Small intestine (tissue), 7 donors: Measurements from ENCODE around the gene TEC. TPM values are rescaled to one million over a fixed set of nuclear protein-coding genes. Genes with fewer than 3 reads are reported as not detected.

Experiments used
- DNase-seq, 2 donors: peaks; one replicate each; pipeline versions ENCODE4 v3.0.0 to v3.0.0-alpha.2; 2013
- FAIRE-seq: peaks from 2 replicates; lab custom pipeline; 2012; peaks lifted over from hg19 to GRCh38; lab: Jason Lieb, UNC
- H3K27ac ChIP-seq, 3 donors: one replicate each; pipeline ENCODE4 v1.5.1; 2013; ENCODE audit warnings: low read length in 2 of 3, mild to moderate bottlenecking in 2 of 3, control low read depth in 1 of 3, inconsistent platforms in 1 of 3, low read depth in 1 of 3, moderate library complexity in 1 of 3
- H3K27me3 ChIP-seq, 3 donors: one replicate each; pipeline ENCODE4 v1.6.1; 2013; ENCODE audit warnings: low read length in 3 of 3, inconsistent platforms in 1 of 3; ENCODE audit not compliant: control insufficient read depth in 3 of 3, insufficient read depth in 3 of 3
- H3K36me3 ChIP-seq, 3 donors: one replicate each; pipeline ENCODE4 v1.6.1; 2013; ENCODE audit warnings: low read length in 3 of 3, inconsistent platforms in 1 of 3, low read depth in 1 of 3, mild to moderate bottlenecking in 1 of 3, moderate library complexity in 1 of 3; ENCODE audit not compliant: control insufficient read depth in 3 of 3, insufficient read depth in 2 of 3
- H3K4me1 ChIP-seq, 3 donors: one replicate each; pipeline ENCODE4 v1.6.1; 2013; ENCODE audit warnings: low read length in 2 of 3, inconsistent platforms in 1 of 3, low read depth in 1 of 3, mild to moderate bottlenecking in 1 of 3, moderate library complexity in 1 of 3; ENCODE audit not compliant: control insufficient read depth in 3 of 3, insufficient read depth in 2 of 3
- H3K4me3 ChIP-seq, 3 donors: one replicate each; pipeline ENCODE4 v1.5.1; 2013; ENCODE audit warnings: low read length in 3 of 3, control low read depth in 1 of 3, inconsistent platforms in 1 of 3, low read depth in 1 of 3, mild to moderate bottlenecking in 1 of 3, moderate library complexity in 1 of 3
- H3K9me3 ChIP-seq, 2 donors: one replicate each; pipeline ENCODE4 v1.6.1; 2013; ENCODE audit warnings: low read depth in 1 of 2, low read length in 1 of 2; ENCODE audit not compliant: control insufficient read depth in 2 of 2, insufficient read depth in 1 of 2
- WGBS, 3 donors: extraction: QIAGEN DNeasy Blood & Tissue Kit; methylation state at CpG; one replicate each; pipeline ENCODE4 v1.1.7; 2013; 5-methylcytosine and 5-hydroxymethylcytosine counted together
- polyA plus RNA-seq, 4 donors: library from polyadenylated mRNA; stranded (reverse) in 3 of 4; unstranded in 1 of 4; fragments of 200-250 nt in 3 of 4; fragments of 120-200 nt in 1 of 4; gene quantifications; one replicate each; pipeline versions ENCODE4 v1.2.1 to v1.2.3, GENCODE V29; 2013
- donor health status: healthy with polysubstance abuse.
- donor health status: control.
- donor health status: control.
- donor health status: Bipolar disorder and iron deficiency.
- donor health status: healthy.

The TEC gene
- polyA plus RNA-seq, 4 donors = 1.3 to 4.5 (median 3.3) TPM

DNA sequence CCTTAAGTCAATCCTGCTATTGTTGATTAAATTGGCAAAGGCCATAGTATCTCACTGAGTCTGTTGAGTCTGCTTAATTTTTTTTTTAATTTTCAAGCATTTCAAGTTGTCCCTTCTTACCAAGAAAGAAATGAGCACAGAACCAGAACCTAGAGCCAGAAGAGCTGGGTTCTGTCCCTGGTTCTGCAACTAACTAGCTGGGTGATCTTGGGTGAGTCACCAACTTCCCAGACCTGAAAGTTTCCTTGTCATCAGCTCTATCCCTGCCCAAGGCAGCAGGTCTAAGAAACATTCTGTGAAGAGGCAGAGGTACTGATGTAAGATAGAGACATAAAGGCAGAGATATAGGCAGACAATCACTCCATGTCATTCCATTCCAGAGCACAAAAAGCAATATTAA lies 17.3 kb downstream of the TEC start:
- H3K4me3 ChIP-seq = no peak overlapping the region
- peaks cover 0 to 5% (median 1%) of the 10 kb centered on the region in 3 donors for H3K4me1 ChIP-seq
- H3K27ac ChIP-seq = no peak overlapping the region
- H3K36me3 ChIP-seq = no peaks in the 10 kb centered on the region
- DNase-seq = no peak
- no peaks in the 10 kb centered on the region for H3K27me3 ChIP-seq
- no peaks in the 10 kb centered on the region for H3K9me3 ChIP-seq
- no peak for FAIRE-seq

DNA sequence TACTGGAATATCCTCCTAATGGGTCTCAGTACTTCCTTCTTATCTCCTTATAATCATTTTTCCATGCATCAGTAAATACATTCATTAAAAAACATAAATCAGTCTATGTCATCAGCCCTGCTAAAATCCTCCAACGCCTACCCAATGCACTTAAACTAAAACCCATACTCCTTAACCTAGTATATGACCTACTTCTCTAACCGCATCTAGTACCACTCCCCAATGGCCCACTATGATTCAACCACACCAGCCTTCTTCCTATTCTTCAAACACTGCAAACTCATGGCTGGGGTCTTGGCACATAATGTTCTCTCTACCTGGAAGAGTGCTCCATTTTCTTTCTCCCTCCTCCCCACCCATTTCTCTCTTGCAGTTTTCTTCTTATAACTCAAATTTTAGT lies 18.7 kb downstream of the TEC start:
- DNase-seq = no peak
- Histone ChIP-seq H3K27ac (no peak overlapping the region), H3K9me3 (no peaks in the 10 kb centered on the region), H3K36me3 (no peaks in the 10 kb centered on the region), H3K27me3 (no peaks in the 10 kb centered on the region), H3K4me1 (peaks cover 0 to 5% (median under 1%) of the 10 kb centered on the region in 3 donors), H3K4me3 (no peak overlapping the region)
- WGBS, 3 donors = 92 to 96% (median 92%) methylated on average over 2 of the region's 2 CpGs
- no peak for FAIRE-seq

DNA sequence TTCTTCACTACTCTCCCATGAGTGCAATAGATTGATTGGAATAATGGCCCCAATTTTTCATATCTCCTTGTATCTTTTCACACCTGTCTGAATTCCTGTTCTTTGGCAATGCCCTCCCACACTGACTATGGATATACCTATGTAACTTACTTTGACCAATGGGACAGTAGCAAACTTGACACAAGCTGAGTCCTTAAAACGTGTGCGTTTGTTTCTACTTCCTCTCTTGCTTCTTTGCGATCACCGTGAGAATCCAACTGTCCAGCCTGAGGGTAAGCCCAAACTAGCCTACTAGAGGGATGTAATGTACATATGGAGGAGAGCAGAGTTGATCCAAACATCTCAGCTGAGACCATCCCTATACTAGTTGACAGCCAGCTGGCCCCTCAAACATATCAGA lies 19.3 kb downstream of the TEC start:
- no peaks in the 10 kb centered on the region for H3K27me3 ChIP-seq
- no peak overlapping the region for H3K4me3 ChIP-seq
- no peaks in the 10 kb centered on the region for H3K9me3 ChIP-seq
- WGBS, 3 donors = 90 to 97% (median 93%) methylated on average over 4 of the region's 4 CpGs
- H3K36me3 ChIP-seq = no peaks in the 10 kb centered on the region
- FAIRE-seq (no peak), DNase-seq (no peak)
- H3K27ac ChIP-seq = no peak overlapping the region
- H3K4me1 ChIP-seq = peaks cover 0 to 3% (median 0%) of the 10 kb centered on the region in 3 donors

DNA sequence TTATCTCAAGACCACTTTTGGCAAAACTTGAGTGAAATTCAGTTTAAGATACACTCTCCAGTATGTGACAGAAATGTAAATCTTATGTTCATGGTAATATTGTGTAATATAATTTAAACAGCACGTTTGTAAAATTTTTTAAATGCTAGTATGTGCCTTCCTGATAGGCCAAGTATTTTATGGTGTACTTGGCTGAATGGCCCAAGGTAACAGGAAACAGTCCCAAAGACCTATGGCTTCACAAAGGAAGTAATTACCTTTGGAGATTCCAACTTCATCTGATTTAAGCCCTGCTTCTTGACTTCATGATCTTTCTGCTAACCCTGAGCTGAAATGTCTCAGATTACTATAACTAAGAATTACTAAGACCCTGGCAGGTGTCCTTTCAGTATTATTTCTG lies 20.3 kb downstream of the TEC start:
- DNase-seq (no peak), FAIRE-seq (no peak)
- H3K9me3 ChIP-seq = no peaks in the 10 kb centered on the region
- no peaks in the 10 kb centered on the region for H3K36me3 ChIP-seq
- H3K27ac ChIP-seq = no peak overlapping the region
- H3K4me3 ChIP-seq = no peak overlapping the region
- H3K4me1 ChIP-seq = no peaks in the 10 kb centered on the region
- H3K27me3 ChIP-seq = no peaks in the 10 kb centered on the region
- whole genome bisulfite sequencing, 3 donors = 29 to 47% (median 29%) methylated on average over 1 of the region's 1 CpG

DNA sequence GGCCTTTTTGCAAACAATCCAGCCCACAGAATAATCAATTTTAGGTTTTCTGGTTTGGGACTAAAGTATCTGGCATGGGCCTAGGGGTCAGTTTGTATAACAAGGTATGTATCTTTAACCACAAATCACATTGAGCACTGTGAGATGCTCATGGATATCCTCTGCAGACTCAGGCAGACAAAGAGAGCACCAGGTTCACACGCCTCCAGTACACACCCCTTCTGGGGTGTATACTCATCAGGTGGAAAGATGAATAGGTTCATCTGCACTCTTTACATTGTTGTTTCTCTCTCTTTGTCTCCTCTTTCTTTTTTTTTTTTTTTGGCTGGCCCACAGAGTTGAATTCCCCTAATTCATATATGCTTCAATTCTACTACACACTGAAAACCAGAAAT lies 21.1 kb downstream of the TEC start:
- Histone ChIP-seq H3K36me3 (no peaks in the 10 kb centered on the region), H3K4me1 (no peaks in the 10 kb centered on the region), H3K9me3 (no peaks in the 10 kb centered on the region), H3K27ac (no peak overlapping the region), H3K4me3 (no peak overlapping the region), H3K27me3 (no peaks in the 10 kb centered on the region)
- FAIRE-seq (no peak), DNase-seq (no peak)
- 55 to 65% (median 56%) methylated on average over 1 of the region's 1 CpG for WGBS, 3 donors

DNA sequence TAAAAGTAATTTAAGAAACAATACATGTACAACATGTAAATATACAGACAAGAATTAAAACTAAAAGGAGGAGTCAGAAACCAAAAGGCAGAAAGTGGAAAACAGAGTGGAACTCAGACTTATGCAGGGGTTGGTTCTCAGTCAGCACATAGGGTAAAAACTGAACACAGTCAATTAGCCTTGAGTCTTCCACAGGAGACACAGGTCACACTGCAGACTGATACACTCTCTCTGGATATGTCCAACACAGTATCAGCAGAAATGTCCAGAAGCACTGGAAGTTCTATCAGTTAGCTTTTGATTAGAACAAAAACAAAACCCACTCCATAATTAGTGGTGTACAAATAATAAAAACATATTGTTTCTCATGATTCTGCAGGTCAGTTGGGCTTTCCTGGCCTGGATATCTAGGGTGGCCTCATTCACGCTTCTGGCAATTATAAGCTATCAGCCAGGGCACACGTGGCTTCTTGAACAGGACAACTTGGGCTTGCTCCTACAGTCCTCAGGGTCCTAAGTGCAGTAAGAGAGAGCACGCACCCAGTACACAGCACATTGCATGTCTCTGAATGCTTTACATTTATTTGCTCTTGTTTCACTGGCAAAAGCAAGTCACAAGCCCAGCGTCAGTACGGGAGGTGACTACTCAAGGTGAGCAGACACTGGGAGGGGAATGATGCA lies 21.6 kb downstream of the TEC start:
- Histone ChIP-seq H3K27me3 (no peaks in the 10 kb centered on the region), H3K27ac (no peak overlapping the region), H3K4me3 (no peak overlapping the region), H3K4me1 (no peaks in the 10 kb centered on the region), H3K9me3 (no peaks in the 10 kb centered on the region), H3K36me3 (no peaks in the 10 kb centered on the region)
- FAIRE-seq = no peak
- WGBS, 3 donors = 74 to 88% (median 84%) methylated on average over 5 of the region's 5 CpGs
- peak in 1 of 2 donors; percentile 12 for DNase-seq

DNA sequence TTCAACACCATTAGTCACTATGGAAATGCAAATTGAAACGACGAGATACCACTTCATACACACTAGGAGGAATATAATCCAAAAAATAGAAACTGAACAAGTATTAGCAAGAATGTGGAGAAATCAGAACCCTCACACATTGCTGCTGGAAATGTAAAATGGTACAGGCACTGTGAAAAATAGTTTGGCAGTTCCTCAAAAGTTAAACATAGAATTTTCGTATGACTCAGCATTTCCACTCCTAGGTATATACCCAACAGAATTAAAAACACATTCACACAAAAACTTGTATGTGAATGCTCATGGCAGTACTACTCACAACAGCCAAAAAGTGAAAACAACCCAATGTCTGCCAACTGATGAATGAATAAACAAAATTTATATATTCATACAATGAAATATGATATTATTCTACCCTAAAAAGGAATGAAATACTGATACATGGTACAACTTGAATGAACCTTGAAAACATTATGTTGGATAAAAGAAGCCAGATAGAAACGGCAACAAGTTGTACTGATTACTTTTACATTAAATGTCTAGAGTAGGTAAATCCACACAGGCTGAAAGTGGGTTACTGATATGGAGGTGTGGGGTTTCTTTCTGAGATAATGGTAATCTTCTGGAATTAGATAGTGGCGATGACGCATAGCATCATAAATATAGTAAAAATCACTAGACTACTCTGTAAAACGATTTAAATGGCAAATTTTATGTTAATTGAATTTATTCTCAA lies 22.3 kb downstream of the TEC start:
- no peak overlapping the region for H3K4me3 ChIP-seq
- WGBS, 3 donors = 81 to 87% (median 85%) methylated on average over 7 of the region's 7 CpGs
- no peaks in the 10 kb centered on the region for H3K4me1 ChIP-seq
- DNase-seq (no peak), FAIRE-seq (no peak)
- H3K27me3 ChIP-seq = no peaks in the 10 kb centered on the region
- no peaks in the 10 kb centered on the region for H3K36me3 ChIP-seq
- no peak overlapping the region for H3K27ac ChIP-seq
- no peaks in the 10 kb centered on the region for H3K9me3 ChIP-seq

DNA sequence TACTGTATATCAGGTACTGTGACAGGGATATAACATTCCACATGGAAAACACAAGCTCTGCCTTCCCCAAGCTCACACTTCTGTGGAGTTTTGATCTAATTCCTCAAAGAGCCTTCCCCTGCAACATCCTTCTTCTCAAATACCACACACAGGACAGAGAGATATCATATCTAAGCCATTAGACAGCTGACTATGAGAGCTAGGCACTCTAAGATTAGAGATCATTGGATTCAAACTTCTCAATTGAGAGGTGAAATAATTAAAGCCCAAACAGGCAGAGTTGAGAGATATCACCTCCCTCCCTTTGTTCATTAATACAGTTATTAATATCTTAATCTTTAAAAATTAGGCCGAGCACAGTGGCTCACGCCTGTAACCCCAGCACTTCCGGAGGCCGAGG lies 25.0 kb downstream of the TEC start:
- Histone ChIP-seq H3K4me3 (no peak overlapping the region), H3K27me3 (no peaks in the 10 kb centered on the region), H3K27ac (no peak overlapping the region), H3K36me3 (no peaks in the 10 kb centered on the region), H3K9me3 (no peaks in the 10 kb centered on the region), H3K4me1 (no peaks in the 10 kb centered on the region)
- 98 to 100% (median 99%) methylated on average over 4 of the region's 4 CpGs for WGBS, 3 donors
- FAIRE-seq (no peak), DNase-seq (no peak)
